HepG2 (cell line): ENCODE measurements around the gene HORMAD2. TPM values are rescaled to one million over a fixed set of nuclear protein-coding genes. Genes with fewer than 3 reads are reported as not detected.

Experiments used
- ATAC-seq: fragments of 200-7000 bp; cut with Tn5 transposase; 3 replicates; pipeline ENCODE4 v1.9.1; 2020; ENCODE audit warnings: mild to moderate bottlenecking, moderate library complexity
- BruUV-seq: library from RNA; stranded (reverse); fragments of 400-500 nt; replicated peaks from 2 replicates; lab custom pipeline; 2021; lab: Mats Ljungman, UMichigan
- CTCF ChIA-PET: fragments of 300-600 bp; formaldehyde crosslinking; extraction: SDS; loops from one replicate; lab custom pipeline; 2021; ENCODE audit warnings: low total read pairs, inconsistent platforms, low intra/inter-chr PET ratio; lab: Yijun Ruan, JAX
- POLR2A ChIA-PET: fragments of 350-600 bp; sonication (Branson Sonifier 250); formaldehyde crosslinking; loops from one replicate; lab custom pipeline; 2020; ENCODE audit warnings: antibody characterized with exemption, inconsistent platforms; lab: Yijun Ruan, JAX
- DNase-seq: peaks from one replicate; pipeline ENCODE4 v3.0.0-alpha.2; 2015; ENCODE audit warnings: low spot score
- FAIRE-seq: peaks from 3 replicates; lab custom pipeline; 2011; peaks lifted over from hg19 to GRCh38; lab: Jason Lieb, UNC
- H2AFZ ChIP-seq: one replicate; pipeline ENCODE4 v1.6.1; 2011; ENCODE audit warnings: low read length, inconsistent platforms
- H3K27ac ChIP-seq: fragments of 300-600 bp; 3 replicates; pipeline ENCODE4 v1.8.0; 2011; ENCODE audit warnings: mixed run types, mild to moderate bottlenecking, mixed read lengths, low read length, inconsistent platforms; ENCODE audit not compliant: insufficient read depth; ENCODE audit errors: extremely low read length
- H3K27me3 ChIP-seq, 2 experiments: fragments of 200-600 bp in 1 of 2; 2 replicates in 1 of 2; 3 replicates in 1 of 2; pipeline versions ENCODE4 v1.6.0 to v1.8.0; 2011; ENCODE audit warnings: low read length in 2 of 2, mild to moderate bottlenecking in 2 of 2, moderate library complexity in 2 of 2, inconsistent platforms in 1 of 2; ENCODE audit not compliant: insufficient read depth in 2 of 2, control insufficient read depth in 1 of 2
- H3K36me3 ChIP-seq, 2 experiments: fragments of 200-600 bp in 1 of 2; replicated peaks in 1 of 2; 2 replicates in 1 of 2; 3 replicates in 1 of 2; pipeline versions ENCODE4 v1.5.1 to v1.8.0; 2011; ENCODE audit warnings: low read length in 2 of 2, inconsistent platforms in 1 of 2; ENCODE audit not compliant: insufficient read depth in 2 of 2, control insufficient read depth in 1 of 2
- H3K4me1 ChIP-seq: 2 replicates; pipeline ENCODE4 v1.5.1; 2012; ENCODE audit warnings: low read length, inconsistent platforms; ENCODE audit not compliant: insufficient read depth
- H3K4me2 ChIP-seq: 2 replicates; pipeline ENCODE4 v1.6.0; 2011; ENCODE audit warnings: low read depth, low read length, inconsistent platforms
- H3K4me3 ChIP-seq, 3 experiments: fragments of 200-600 bp in 1 of 3; sonication (generic), shearing (Covaris generic) in 1 of 3; replicated peaks in 1 of 3; 2 replicates each; pipeline ENCODE4 v1.5.1; 2011 to 2016; ENCODE audit warnings: low read length in 3 of 3, inconsistent platforms in 2 of 3, low read depth in 2 of 3, mild to moderate bottlenecking in 2 of 3, control low read depth in 1 of 3, mixed read lengths in 1 of 3; ENCODE audit not compliant: insufficient read depth in 1 of 3
- H3K79me2 ChIP-seq: one replicate; pipeline ENCODE4 v1.6.1; 2011; ENCODE audit warnings: low read length, inconsistent platforms; ENCODE audit not compliant: insufficient read depth
- H3K9ac ChIP-seq: 2 replicates; pipeline ENCODE4 v1.6.0; 2011; ENCODE audit warnings: mild to moderate bottlenecking, low read depth, low read length, inconsistent platforms; ENCODE audit not compliant: insufficient read depth
- H3K9me3 ChIP-seq: 2 replicates; pipeline ENCODE4 v1.5.1; 2012; ENCODE audit warnings: mild to moderate bottlenecking, low read length
- H4K20me1 ChIP-seq: 2 replicates; pipeline ENCODE4 v1.6.0; 2011; ENCODE audit warnings: inconsistent platforms, mild to moderate bottlenecking, low read length, moderate library complexity; ENCODE audit not compliant: insufficient read depth
- BCLAF1 ChIP-seq: fragments of 450-650 bp; IDR thresholded peaks from 2 replicates; pipeline ENCODE4 v1.6.1; 2017; ENCODE audit warnings: mild to moderate bottlenecking
- CAMTA2 ChIP-seq: sonication (generic); formaldehyde crosslinking; IDR thresholded peaks from 2 replicates; pipeline ENCODE4 v1.4.0; 2020; ENCODE audit warnings: mild to moderate bottlenecking, missing genetic modification reagents, borderline replicate concordance
- CBX5 ChIP-seq: sonication (generic); formaldehyde crosslinking; IDR thresholded peaks from 2 replicates; pipeline ENCODE4 v1.4.0; 2020; ENCODE audit warnings: missing genetic modification reagents, borderline replicate concordance
- GTF2F1 ChIP-seq: fragments of 150-350 bp; IDR thresholded peaks from 2 replicates; pipeline ENCODE4 v1.6.1; 2014; ENCODE audit warnings: low read length
- HDAC6 ChIP-seq: fragments of 200-600 bp; sonication (generic); IDR thresholded peaks from 2 replicates; pipeline ENCODE4 v1.7.0; 2017; ENCODE audit warnings: mild to moderate bottlenecking, antibody characterized with exemption, low read length, low read depth
- KLF13 ChIP-seq: sonication (generic); formaldehyde crosslinking; IDR thresholded peaks from 2 replicates; pipeline ENCODE4 v1.4.0; 2020; ENCODE audit warnings: mild to moderate bottlenecking, missing genetic modification reagents
- PCBP1 ChIP-seq: fragments of 200-400 bp; formaldehyde crosslinking; IDR thresholded peaks from 2 replicates; pipeline ENCODE4 v1.6.1; 2017; ENCODE audit warnings: mild to moderate bottlenecking, low read depth, low read length, borderline replicate concordance
- RBM22 ChIP-seq: fragments of 200-400 bp; formaldehyde crosslinking; optimal IDR thresholded peaks from 2 replicates; pipeline ENCODE3; 2017; ENCODE audit warnings: mild to moderate bottlenecking, low read length, moderate library complexity
- RFXAP ChIP-seq: sonication (generic); formaldehyde crosslinking; IDR thresholded peaks from 2 replicates; pipeline ENCODE4 v1.4.0; 2020; ENCODE audit warnings: missing genetic modification reagents, borderline replicate concordance
- ZBTB1 ChIP-seq: sonication (generic); formaldehyde crosslinking; IDR thresholded peaks from 2 replicates; pipeline ENCODE4 v1.4.0; 2020; ENCODE audit warnings: missing genetic modification reagents, borderline replicate concordance
- ZFP91 ChIP-seq: sonication (generic); formaldehyde crosslinking; IDR thresholded peaks from 2 replicates; pipeline ENCODE4 v1.9.0; 2022; ENCODE audit warnings: missing genetic modification reagents, mild to moderate bottlenecking, borderline replicate concordance
- ZNF232 ChIP-seq: sonication (generic); formaldehyde crosslinking; IDR thresholded peaks from 2 replicates; pipeline ENCODE4 v1.4.0; 2020; ENCODE audit warnings: missing genetic modification reagents, borderline replicate concordance
- ZNF337 ChIP-seq: sonication (generic); formaldehyde crosslinking; IDR thresholded peaks from 2 replicates; pipeline ENCODE4 v1.5.1; 2020; ENCODE audit warnings: missing genetic modification reagents, low read depth, mild to moderate bottlenecking, borderline replicate concordance
- ZNF513 ChIP-seq: sonication (generic); formaldehyde crosslinking; conservative IDR thresholded peaks from 2 replicates; pipeline ENCODE4 v1.5.0; 2020; ENCODE audit warnings: missing genetic modification reagents
- ZNF547 ChIP-seq: sonication (generic); formaldehyde crosslinking; IDR thresholded peaks from 2 replicates; pipeline ENCODE4 v1.5.1; 2020; ENCODE audit warnings: mild to moderate bottlenecking, missing genetic modification reagents
- WGBS: methylation state at CpG from one replicate; pipeline ENCODE4 v1.1.6; 2017; ENCODE audit warnings: low lambda C conversion rate; 5-methylcytosine and 5-hydroxymethylcytosine counted together
- in situ Hi-C: cut with HindIII; loops from 2 replicates; pipeline ENCODE4 v1.10.0; 2017; ENCODE audit warnings: low pct_unique_long_range_greater_than_20kb; ENCODE audit not compliant: extremely low pct_ligation_motif_present
- intact Hi-C: fragments of 100-400 bp; cut with micrococcal nuclease; formaldehyde crosslinking; loops from one replicate; pipeline ENCODE4 v1.10.0; 2022; ENCODE audit not compliant: unreplicated experiment
- polyA plus RNA-seq, 8 experiments: library from polyadenylated mRNA; depleted of rRNA in 3 of 8; stranded (reverse) in 7 of 8; unstranded in 1 of 8; fragments of >200 nt; fragmentation: Illumina TruSeq in 4 of 8; extraction: Trizol in 4 of 8; gene quantifications; 2 replicates each; pipeline versions ENCODE4 v1.2.1 to v1.2.3, GENCODE V29; 2011 to 2016; ENCODE audit warnings: low read depth in 4 of 8, missing spikeins in 1 of 8, mixed read lengths in 1 of 8; ENCODE audit not compliant: insufficient read depth in 1 of 8
- total RNA-seq, 5 experiments: library from RNA; depleted of rRNA; stranded (reverse); fragments of >200 nt; fragmentation: Illumina TruSeq; extraction: Trizol; gene quantifications; 2 replicates each; pipeline ENCODE4 v1.2.3, GENCODE V29; 2016; ENCODE audit warnings: low read depth in 1 of 5
- TF ChIP-seq, protein P1 (sequence below): sonication (generic); formaldehyde crosslinking; IDR thresholded peaks from 2 replicates; pipeline ENCODE4 v1.9.0; 2021; ENCODE audit warnings: missing genetic modification reagents, borderline replicate concordance

Gene HORMAD2
- total and polyA plus RNA-seq, 2 of the 13 experiments (the other 11 are each of a cell fraction or from before 2014, with no cell fraction given): not detected

DNA sequence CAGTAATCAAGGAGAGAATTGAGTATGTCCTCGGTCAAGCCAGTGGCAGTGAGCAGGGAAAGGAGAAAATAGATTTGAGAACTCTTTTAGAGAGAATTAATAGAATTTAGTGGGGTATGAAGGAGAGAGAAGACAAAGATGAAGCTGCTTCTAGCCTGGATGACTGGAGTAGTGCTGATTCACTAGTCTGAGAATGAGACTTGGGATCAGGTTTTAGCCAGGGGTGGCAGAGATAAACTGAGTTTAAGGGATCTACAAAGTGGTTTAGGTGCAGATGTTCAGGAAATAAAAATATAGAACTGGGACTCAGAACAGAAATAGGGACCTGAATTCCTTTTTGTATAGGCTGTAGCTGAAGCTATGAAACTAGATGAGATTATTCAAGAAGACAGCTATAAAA lies 17.6 kb downstream of the HORMAD2 start:
- intact Hi-C loops: no loop called here
- no peak overlapping the region for H3K9ac ChIP-seq
- H3K36me3 ChIP-seq: no peaks in the 10 kb centered on the region
- no peak overlapping the region for H2AFZ ChIP-seq
- TF ChIP-seq ZFP91 (CRISPR knock-in tag) (no peak), RBM22 (no peak), BCLAF1 (no peak), PCBP1 (no peak), GTF2F1 (no peak), RFXAP (CRISPR knock-in tag) (no peak), ZBTB1 (CRISPR knock-in tag) (no peak), ZNF232 (CRISPR knock-in tag) (no peak), ZNF547 (CRISPR knock-in tag) (no peak), CAMTA2 (no peak), ZNF513 (CRISPR knock-in tag) (no peak), CBX5 (CRISPR knock-in tag) (no peak), ZNF337 (no peak), KLF13 (CRISPR knock-in tag) (no peak), HDAC6 (no peak)
- TF ChIP-seq, protein P1, sequence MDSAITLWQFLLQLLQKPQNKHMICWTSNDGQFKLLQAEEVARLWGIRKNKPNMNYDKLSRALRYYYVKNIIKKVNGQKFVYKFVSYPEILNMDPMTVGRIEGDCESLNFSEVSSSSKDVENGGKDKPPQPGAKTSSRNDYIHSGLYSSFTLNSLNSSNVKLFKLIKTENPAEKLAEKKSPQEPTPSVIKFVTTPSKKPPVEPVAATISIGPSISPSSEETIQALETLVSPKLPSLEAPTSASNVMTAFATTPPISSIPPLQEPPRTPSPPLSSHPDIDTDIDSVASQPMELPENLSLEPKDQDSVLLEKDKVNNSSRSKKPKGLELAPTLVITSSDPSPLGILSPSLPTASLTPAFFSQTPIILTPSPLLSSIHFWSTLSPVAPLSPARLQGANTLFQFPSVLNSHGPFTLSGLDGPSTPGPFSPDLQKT: no peak
- H3K9me3 ChIP-seq: peaks cover 22% of the 10 kb centered on the region
- BruUV-seq: no TSS peak
- H3K79me2 ChIP-seq: no peaks in the 10 kb centered on the region
- in situ Hi-C loops: no loop called here
- FAIRE-seq (no peak), DNase-seq (no peak), ATAC-seq (no peak)
- ChIA-PET CTCF (no interaction called here), POLR2A (no interaction called here)
- H3K27me3 ChIP-seq: no peaks in the 10 kb centered on the region
- 0% methylated on average over 1 of the region's 1 CpG for WGBS
- H3K4me2 ChIP-seq: no peak overlapping the region
- no peaks in the 10 kb centered on the region for H3K4me1 ChIP-seq
- H3K27ac ChIP-seq: no peak overlapping the region
- no peaks in the 10 kb centered on the region for H4K20me1 ChIP-seq
- no peak overlapping the region for H3K4me3 ChIP-seq
